HepG2 (cell line): Measurements from ENCODE around the gene MRPS5. TPM values are rescaled to one million over a fixed set of nuclear protein-coding genes. Genes with fewer than 3 reads are reported as not detected.

Experiments used
- ATAC-seq: fragments of 200-7000 bp; cut with Tn5 transposase; 3 replicates; pipeline ENCODE4 v1.9.1; 2020; ENCODE audit warnings: mild to moderate bottlenecking, moderate library complexity
- BruUV-seq: library from RNA; stranded (reverse); fragments of 400-500 nt; replicated peaks from 2 replicates; lab custom pipeline; 2021; lab: Mats Ljungman, UMichigan
- CTCF ChIA-PET: fragments of 300-600 bp; formaldehyde crosslinking; extraction: SDS; loops from one replicate; lab custom pipeline; 2021; ENCODE audit warnings: low total read pairs, inconsistent platforms, low intra/inter-chr PET ratio; lab: Yijun Ruan, JAX
- POLR2A ChIA-PET: fragments of 350-600 bp; sonication (Branson Sonifier 250); formaldehyde crosslinking; loops from one replicate; lab custom pipeline; 2020; ENCODE audit warnings: antibody characterized with exemption, inconsistent platforms; lab: Yijun Ruan, JAX
- DNase-seq: peaks from one replicate; pipeline ENCODE4 v3.0.0-alpha.2; 2015; ENCODE audit warnings: low spot score
- FAIRE-seq: peaks from 3 replicates; lab custom pipeline; 2011; peaks lifted over from hg19 to GRCh38; lab: Jason Lieb, UNC
- H2AFZ ChIP-seq: one replicate; pipeline ENCODE4 v1.6.1; 2011; ENCODE audit warnings: low read length, inconsistent platforms
- H3K27ac ChIP-seq: fragments of 300-600 bp; 3 replicates; pipeline ENCODE4 v1.8.0; 2011; ENCODE audit warnings: mixed run types, mild to moderate bottlenecking, mixed read lengths, low read length, inconsistent platforms; ENCODE audit not compliant: insufficient read depth; ENCODE audit errors: extremely low read length
- H3K27me3 ChIP-seq, 2 experiments: fragments of 200-600 bp in 1 of 2; 2 replicates in 1 of 2; 3 replicates in 1 of 2; pipeline versions ENCODE4 v1.6.0 to v1.8.0; 2011; ENCODE audit warnings: low read length in 2 of 2, mild to moderate bottlenecking in 2 of 2, moderate library complexity in 2 of 2, inconsistent platforms in 1 of 2; ENCODE audit not compliant: insufficient read depth in 2 of 2, control insufficient read depth in 1 of 2
- H3K36me3 ChIP-seq, 2 experiments: fragments of 200-600 bp in 1 of 2; replicated peaks in 1 of 2; 2 replicates in 1 of 2; 3 replicates in 1 of 2; pipeline versions ENCODE4 v1.5.1 to v1.8.0; 2011; ENCODE audit warnings: low read length in 2 of 2, inconsistent platforms in 1 of 2; ENCODE audit not compliant: insufficient read depth in 2 of 2, control insufficient read depth in 1 of 2
- H3K4me1 ChIP-seq: 2 replicates; pipeline ENCODE4 v1.5.1; 2012; ENCODE audit warnings: low read length, inconsistent platforms; ENCODE audit not compliant: insufficient read depth
- H3K4me2 ChIP-seq: 2 replicates; pipeline ENCODE4 v1.6.0; 2011; ENCODE audit warnings: low read depth, low read length, inconsistent platforms
- H3K4me3 ChIP-seq, 3 experiments: fragments of 200-600 bp in 1 of 3; sonication (generic), shearing (Covaris generic) in 1 of 3; replicated peaks in 1 of 3; 2 replicates each; pipeline ENCODE4 v1.5.1; 2011 to 2016; ENCODE audit warnings: low read length in 3 of 3, inconsistent platforms in 2 of 3, low read depth in 2 of 3, mild to moderate bottlenecking in 2 of 3, control low read depth in 1 of 3, mixed read lengths in 1 of 3; ENCODE audit not compliant: insufficient read depth in 1 of 3
- H3K79me2 ChIP-seq: one replicate; pipeline ENCODE4 v1.6.1; 2011; ENCODE audit warnings: low read length, inconsistent platforms; ENCODE audit not compliant: insufficient read depth
- H3K9ac ChIP-seq: 2 replicates; pipeline ENCODE4 v1.6.0; 2011; ENCODE audit warnings: mild to moderate bottlenecking, low read depth, low read length, inconsistent platforms; ENCODE audit not compliant: insufficient read depth
- H3K9me3 ChIP-seq: 2 replicates; pipeline ENCODE4 v1.5.1; 2012; ENCODE audit warnings: mild to moderate bottlenecking, low read length
- H4K20me1 ChIP-seq: 2 replicates; pipeline ENCODE4 v1.6.0; 2011; ENCODE audit warnings: inconsistent platforms, mild to moderate bottlenecking, low read length, moderate library complexity; ENCODE audit not compliant: insufficient read depth
- ATM ChIP-seq: fragments of 450-650 bp; IDR thresholded peaks from 2 replicates; pipeline ENCODE4 v1.7.1; 2017; ENCODE audit warnings: mild to moderate bottlenecking, borderline replicate concordance
- BCL3 ChIP-seq: sonication (generic); formaldehyde crosslinking; IDR thresholded peaks from 2 replicates; pipeline ENCODE4 v1.5.1; 2020; ENCODE audit warnings: mild to moderate bottlenecking, missing genetic modification reagents, moderate library complexity
- CHCHD3 ChIP-seq: sonication (generic); formaldehyde crosslinking; IDR thresholded peaks from 2 replicates; pipeline ENCODE4 v1.8.0; 2022; ENCODE audit warnings: mild to moderate bottlenecking, missing genetic modification reagents, moderate library complexity
- EEA1 ChIP-seq: sonication (generic); formaldehyde crosslinking; IDR thresholded peaks from 2 replicates; pipeline ENCODE4 v1.5.1; 2020; ENCODE audit warnings: mild to moderate bottlenecking, missing genetic modification reagents, borderline replicate concordance
- JUN ChIP-seq: sonication (generic); formaldehyde crosslinking; IDR thresholded peaks from 2 replicates; pipeline ENCODE4 v1.4.0; 2020; ENCODE audit warnings: mild to moderate bottlenecking, missing genetic modification reagents
- MYNN ChIP-seq: sonication (generic); formaldehyde crosslinking; IDR thresholded peaks from 2 replicates; pipeline ENCODE4 v1.4.0; 2020; ENCODE audit warnings: mild to moderate bottlenecking, low read depth, missing genetic modification reagents
- REST ChIP-seq, 2 experiments: IDR thresholded peaks; 2 replicates each; pipeline ENCODE4 v1.6.1; 2011 to 2012; ENCODE audit warnings: low read length in 2 of 2, borderline replicate concordance in 1 of 2, low read depth in 1 of 2, mild to moderate bottlenecking in 1 of 2, moderate library complexity in 1 of 2
- ZBTB21 ChIP-seq: sonication (generic); formaldehyde crosslinking; IDR thresholded peaks from 2 replicates; pipeline ENCODE4 v1.4.0; 2020; ENCODE audit warnings: missing genetic modification reagents
- ZFY ChIP-seq: sonication (generic); formaldehyde crosslinking; IDR thresholded peaks from 2 replicates; pipeline ENCODE4 v1.4.0; 2020; ENCODE audit warnings: missing genetic modification reagents
- ZMYM3 ChIP-seq: sonication (generic); formaldehyde crosslinking; IDR thresholded peaks from 2 replicates; pipeline ENCODE4 v1.5.1; 2020; ENCODE audit warnings: mild to moderate bottlenecking, missing genetic modification reagents
- ZNF232 ChIP-seq: sonication (generic); formaldehyde crosslinking; IDR thresholded peaks from 2 replicates; pipeline ENCODE4 v1.4.0; 2020; ENCODE audit warnings: missing genetic modification reagents, borderline replicate concordance
- ZNF646 ChIP-seq: sonication (generic); formaldehyde crosslinking; IDR thresholded peaks from 2 replicates; pipeline ENCODE4 v1.9.0; 2021; ENCODE audit warnings: mild to moderate bottlenecking, missing genetic modification reagents
- WGBS: methylation state at CpG from one replicate; pipeline ENCODE4 v1.1.6; 2017; ENCODE audit warnings: low lambda C conversion rate; 5-methylcytosine and 5-hydroxymethylcytosine counted together
- in situ Hi-C: cut with HindIII; loops from 2 replicates; pipeline ENCODE4 v1.10.0; 2017; ENCODE audit warnings: low pct_unique_long_range_greater_than_20kb; ENCODE audit not compliant: extremely low pct_ligation_motif_present
- intact Hi-C: fragments of 100-400 bp; cut with micrococcal nuclease; formaldehyde crosslinking; loops from one replicate; pipeline ENCODE4 v1.10.0; 2022; ENCODE audit not compliant: unreplicated experiment
- polyA plus RNA-seq, 8 experiments: library from polyadenylated mRNA; depleted of rRNA in 3 of 8; stranded (reverse) in 7 of 8; unstranded in 1 of 8; fragments of >200 nt; fragmentation: Illumina TruSeq in 4 of 8; extraction: Trizol in 4 of 8; gene quantifications; 2 replicates each; pipeline versions ENCODE4 v1.2.1 to v1.2.3, GENCODE V29; 2011 to 2016; ENCODE audit warnings: low read depth in 4 of 8, missing spikeins in 1 of 8, mixed read lengths in 1 of 8; ENCODE audit not compliant: insufficient read depth in 1 of 8
- total RNA-seq, 5 experiments: library from RNA; depleted of rRNA; stranded (reverse); fragments of >200 nt; fragmentation: Illumina TruSeq; extraction: Trizol; gene quantifications; 2 replicates each; pipeline ENCODE4 v1.2.3, GENCODE V29; 2016; ENCODE audit warnings: low read depth in 1 of 5

Gene MRPS5
- total and polyA plus RNA-seq, 2 of the 13 experiments (the other 11 are each of a cell fraction or from before 2014, with no cell fraction given) = 98.8 to 134 TPM

GRCh38 chr2:95047629-95048510, 73.7 kb downstream of the MRPS5 start:
- H3K27ac ChIP-seq = no peak overlapping the region
- H3K4me2 ChIP-seq = no peak overlapping the region
- no peaks in the 10 kb centered on the region for H3K4me1 ChIP-seq
- H3K27me3 ChIP-seq = peaks cover 12 to 84% of the 10 kb centered on the region in 2 experiments; a peak in 3 of 5 replicates
- WGBS = 21% methylated on average over 17 of the region's 17 CpGs
- in situ Hi-C loops = no loop called here
- H3K4me3 ChIP-seq = no peak overlapping the region
- DNase-seq (no peak), ATAC-seq (no peak), FAIRE-seq (no peak)
- no peak overlapping the region for H3K9ac ChIP-seq
- no TSS peak for BruUV-seq
- H4K20me1 ChIP-seq = no peaks in the 10 kb centered on the region
- no peaks in the 10 kb centered on the region for H3K79me2 ChIP-seq
- H3K36me3 ChIP-seq = no peaks in the 10 kb centered on the region
- no peak overlapping the region for H2AFZ ChIP-seq
- POLR2A ChIA-PET = no interaction called here
- intact Hi-C loops = no loop called here
- CTCF ChIA-PET = no interaction called here
- no peaks in the 10 kb centered on the region for H3K9me3 ChIP-seq
- no peak for TF ChIP-seq MYNN (CRISPR knock-in tag)
- no peak for TF ChIP-seq ATM
- no peak for TF ChIP-seq ZNF232 (CRISPR knock-in tag)
- no peak for TF ChIP-seq EEA1
- TF ChIP-seq ZNF646 (CRISPR knock-in tag) = no peak
- TF ChIP-seq REST (IDR thresholded peaks at IDR 0.05; ENCODE audit: borderline replicate concordance in 1 of 2, low read depth in 1 of 2, low read length in 2 of 2) = no peak
- TF ChIP-seq ZMYM3 = no peak
- TF ChIP-seq ZFY = no peak
- no peak for TF ChIP-seq BCL3 (CRISPR knock-in tag)
- TF ChIP-seq CHCHD3 (CRISPR knock-in tag) = no peak
- no peak for TF ChIP-seq ZBTB21
- no peak for TF ChIP-seq JUN (CRISPR knock-in tag)
